Large intestine (tissue), 3 donors: ENCODE results near the gene GOT2. TPM values are rescaled to one million over a fixed set of nuclear protein-coding genes. Genes with fewer than 3 reads are reported as not detected.
"Not testable (repeated sequence)": the region's sequence is repeated elsewhere in the genome, so short reads cannot be mapped to it uniquely, and the experiment has no call there.

Experiments
- DNase-seq, 2 donors: peaks; one replicate each; pipeline versions ENCODE4 v3.0.0 to v3.0.0-alpha.2; 2013
- H3K27ac ChIP-seq: one replicate; pipeline ENCODE4 v1.5.1; 2013; ENCODE audit warnings: low read length
- H3K27me3 ChIP-seq: 2 replicates; pipeline ENCODE4 v1.6.1; 2013; ENCODE audit warnings: low read length; ENCODE audit not compliant: control insufficient read depth, insufficient read depth
- H3K36me3 ChIP-seq: 2 replicates; pipeline ENCODE4 v1.6.1; 2013; ENCODE audit warnings: low read length; ENCODE audit not compliant: control insufficient read depth, insufficient read depth
- H3K4me1 ChIP-seq: one replicate; pipeline ENCODE4 v1.6.1; 2013; ENCODE audit warnings: low read length; ENCODE audit not compliant: control insufficient read depth, insufficient read depth
- H3K4me3 ChIP-seq: one replicate; pipeline ENCODE4 v1.5.1; 2013; ENCODE audit warnings: low read length
- H3K9me3 ChIP-seq: one replicate; pipeline ENCODE4 v1.6.1; 2013; ENCODE audit warnings: mild to moderate bottlenecking, low read depth, low read length, moderate library complexity; ENCODE audit not compliant: control insufficient read depth
- WGBS: methylation state at CpG from one replicate; pipeline ENCODE4 v1.1.5; 2013; ENCODE audit warnings: low lambda C conversion rate; ENCODE audit not compliant: insufficient coverage; 5-methylcytosine and 5-hydroxymethylcytosine counted together
- polyA plus RNA-seq: library from polyadenylated mRNA; unstranded; fragments of 120-200 nt; gene quantifications from one replicate; pipeline ENCODE4 v1.2.1, GENCODE V29; 2013

Gene GOT2
- polyA plus RNA-seq, 1 donor = 55.8 TPM

GRCh38 chr16:58741976-58742375, 7.9 kb upstream of the GOT2 start:
- H3K27me3 ChIP-seq = no peaks in the 10 kb centered on the region
- no peak overlapping the region for H3K27ac ChIP-seq
- peaks cover 5% of the 10 kb centered on the region for H3K4me1 ChIP-seq
- DNase-seq = no peak
- H3K9me3 ChIP-seq = no peaks in the 10 kb centered on the region
- H3K4me3 ChIP-seq = no peak overlapping the region
- no peaks in the 10 kb centered on the region for H3K36me3 ChIP-seq

GRCh38 chr16:58741166-58741565, 7.0 kb upstream of the GOT2 start:
- Histone ChIP-seq H3K27me3 (no peaks in the 10 kb centered on the region), H3K27ac (no peak overlapping the region), H3K4me3 (no peak overlapping the region), H3K4me1 (peaks cover 5% of the 10 kb centered on the region), H3K36me3 (no peaks in the 10 kb centered on the region), H3K9me3 (no peaks in the 10 kb centered on the region)
- peak; percentile 19 to 65 for DNase-seq
- 17% methylated on average over 1 of the region's 3 CpGs for WGBS

- Histone ChIP-seq H3K4me1 (peaks cover 5% of the 10 kb centered on the region), H3K36me3 (no peaks in the 10 kb centered on the region), H3K4me3 (no peak overlapping the region), H3K9me3 (no peaks in the 10 kb centered on the region), H3K27me3 (no peaks in the 10 kb centered on the region), H3K27ac (no peak overlapping the region)
- no peak for DNase-seq
- WGBS = 83% methylated on average over 1 of the region's 5 CpGs
Measured at GRCh38 chr16:58738672-58739296, 4.7 kb upstream of the GOT2 start.

GRCh38 chr16:58736341-58736740, 2.2 kb upstream of the GOT2 start:
- H3K27ac ChIP-seq, H3K27me3 ChIP-seq, DNase-seq, H3K4me3 ChIP-seq, H3K36me3 ChIP-seq, H3K9me3 ChIP-seq: not testable (repeated sequence)
- H3K4me1 ChIP-seq = peaks cover 14% of the 10 kb centered on the region
- 100% methylated on average over 1 of the region's 3 CpGs for WGBS

GRCh38 chr16:58734459-58734787, 307 bp upstream of the GOT2 start:
- H3K4me3 ChIP-seq = peak overlapping the region; percentile 79

GRCh38 chr16:58733248-58733670, 857 bp downstream of the GOT2 start:
- Histone ChIP-seq H3K4me1 (peaks cover 8% of the 10 kb centered on the region), H3K9me3 (no peaks in the 10 kb centered on the region), H3K27ac (peak overlapping the region; percentile 79), H3K4me3 (peak overlapping the region; percentile 79), H3K36me3 (peaks cover 3% of the 10 kb centered on the region), H3K27me3 (no peaks in the 10 kb centered on the region)
- no CpG with 5 or more reads among the region's 23 CpGs for WGBS
- peak in 1 of 2 donors; percentile 48 for DNase-seq

More at GRCh38 chr16:58734459-58734787, 307 bp upstream of the GOT2 start:
- H3K4me1 ChIP-seq = peaks cover 8% of the 10 kb centered on the region
- H3K27me3 ChIP-seq = no peaks in the 10 kb centered on the region
- WGBS = no CpG with 5 or more reads among the region's 8 CpGs
- H3K27ac ChIP-seq = no peak overlapping the region
- H3K36me3 ChIP-seq = peaks cover 3% of the 10 kb centered on the region
- no peak for DNase-seq
- H3K9me3 ChIP-seq = no peaks in the 10 kb centered on the region

- Histone ChIP-seq H3K36me3 (peaks cover 3% of the 10 kb centered on the region), H3K4me1 (peaks cover 8% of the 10 kb centered on the region), H3K27me3 (no peaks in the 10 kb centered on the region), H3K27ac (peak overlapping the region; percentile 79), H3K4me3 (peak overlapping the region; percentile 79), H3K9me3 (no peaks in the 10 kb centered on the region)
- no peak for DNase-seq
- WGBS = no CpG with 5 or more reads among the region's 9 CpGs
Measured at GRCh38 chr16:58732545-58733247, 1.4 kb downstream of the GOT2 start.

GRCh38 chr16:58730724-58731370, 3.3 kb downstream of the GOT2 start:
- no peaks in the 10 kb centered on the region for H3K27me3 ChIP-seq
- no peaks in the 10 kb centered on the region for H3K9me3 ChIP-seq
- WGBS = no CpG with 5 or more reads among the region's 11 CpGs
- H3K36me3 ChIP-seq = peaks cover 3% of the 10 kb centered on the region
- H3K4me1 ChIP-seq = peaks cover 8% of the 10 kb centered on the region
- DNase-seq = no peak
- H3K27ac ChIP-seq = no peak overlapping the region
- no peak overlapping the region for H3K4me3 ChIP-seq

GRCh38 chr16:58727796-58728568, 6.1 kb downstream of the GOT2 start:
- no peak overlapping the region for H3K27ac ChIP-seq
- H3K4me1 ChIP-seq = peaks cover 8% of the 10 kb centered on the region
- DNase-seq = peak in 1 of 2 donors; percentile 5
- H3K9me3 ChIP-seq = no peaks in the 10 kb centered on the region
- WGBS = 88% methylated on average over 4 of the region's 9 CpGs
- H3K4me3 ChIP-seq = no peak overlapping the region
- H3K27me3 ChIP-seq = no peaks in the 10 kb centered on the region
- peaks cover 10% of the 10 kb centered on the region for H3K36me3 ChIP-seq

GRCh38 chr16:58727028-58727781, 6.9 kb downstream of the GOT2 start:
- no peaks in the 10 kb centered on the region for H3K27me3 ChIP-seq
- no peaks in the 10 kb centered on the region for H3K9me3 ChIP-seq
- H3K4me3 ChIP-seq = no peak overlapping the region
- H3K4me1 ChIP-seq = peaks cover 1% of the 10 kb centered on the region
- no CpG with 5 or more reads among the region's 9 CpGs for WGBS
- DNase-seq = peak in 1 of 2 donors; percentile 20
- no peak overlapping the region for H3K27ac ChIP-seq
- peaks cover 13% of the 10 kb centered on the region for H3K36me3 ChIP-seq
